ENCODE data around the gene TRMU.

Gene TRMU

GRCh38 chr22:46369716-46370583 lies 34.4 kb downstream of the TRMU start:
- DNase-seq (ENCODE audit: low spot score) = no peak

- no peak for DNase-seq (ENCODE audit: low spot score)
These were observed 35.2 kb downstream of the TRMU start for GRCh38 chr22:46370584-46371291.

GRCh38 chr22:46371623-46372226 lies 36.2 kb downstream of the TRMU start:
- DNase-seq (ENCODE audit: low spot score) = no peak

GRCh38 chr22:46372686-46373085 lies 37.2 kb downstream of the TRMU start:
- no peak for DNase-seq (ENCODE audit: low spot score)

- DNase-seq (ENCODE audit: low spot score) = no peak
These were observed 37.6 kb downstream of the TRMU start for GRCh38 chr22:46373159-46373558.

- no peak for DNase-seq (ENCODE audit: low spot score)
These were observed 38.6 kb downstream of the TRMU start for GRCh38 chr22:46373921-46374662.

- DNase-seq (ENCODE audit: low spot score) = no peak
These were observed 39.4 kb downstream of the TRMU start for GRCh38 chr22:46374663-46375474.

- no peak for DNase-seq (ENCODE audit: low spot score)
These were observed 40.6 kb downstream of the TRMU start for GRCh38 chr22:46376111-46376510.

GRCh38 chr22:46376908-46377524 lies 41.5 kb downstream of the TRMU start:
- DNase-seq (ENCODE audit: low spot score) = no peak

- no peak for DNase-seq (ENCODE audit: low spot score)
These were observed 42.3 kb downstream of the TRMU start for GRCh38 chr22:46377525-46378425.

GRCh38 chr22:46378426-46379065 lies 43.0 kb downstream of the TRMU start:
- no peak for DNase-seq (ENCODE audit: low spot score)

- DNase-seq (ENCODE audit: low spot score) = no peak
These were observed 43.8 kb downstream of the TRMU start for GRCh38 chr22:46379066-46379930.

- DNase-seq (ENCODE audit: low spot score) = no peak
These were observed 44.6 kb downstream of the TRMU start for GRCh38 chr22:46380069-46380468.

- DNase-seq (ENCODE audit: low spot score) = no peak
These were observed 45.1 kb downstream of the TRMU start for GRCh38 chr22:46380581-46380980.

GRCh38 chr22:46381142-46381541 lies 45.6 kb downstream of the TRMU start:
- no peak for DNase-seq (ENCODE audit: low spot score)

GRCh38 chr22:46381731-46382130 lies 46.2 kb downstream of the TRMU start:
- DNase-seq (ENCODE audit: low spot score) = no peak

- no peak for DNase-seq (ENCODE audit: low spot score)
These were observed 47.0 kb downstream of the TRMU start for GRCh38 chr22:46382524-46382923.

- no peak for DNase-seq (ENCODE audit: low spot score)
These were observed 50.8 kb downstream of the TRMU start for GRCh38 chr22:46386312-46386711.

All from hematopoietic multipotent progenitor cell treated with erythropoietin and hydrocortisone succinate and interleukin-3 and kit ligand, for 15 days (in vitro differentiated cells).